ENCODE measurements around the gene PDE4B.
"Not testable (repeated sequence)": the region's sequence is repeated elsewhere in the genome, so short reads cannot be mapped to it uniquely, and the experiment has no call there.

Gene PDE4B

DNA sequence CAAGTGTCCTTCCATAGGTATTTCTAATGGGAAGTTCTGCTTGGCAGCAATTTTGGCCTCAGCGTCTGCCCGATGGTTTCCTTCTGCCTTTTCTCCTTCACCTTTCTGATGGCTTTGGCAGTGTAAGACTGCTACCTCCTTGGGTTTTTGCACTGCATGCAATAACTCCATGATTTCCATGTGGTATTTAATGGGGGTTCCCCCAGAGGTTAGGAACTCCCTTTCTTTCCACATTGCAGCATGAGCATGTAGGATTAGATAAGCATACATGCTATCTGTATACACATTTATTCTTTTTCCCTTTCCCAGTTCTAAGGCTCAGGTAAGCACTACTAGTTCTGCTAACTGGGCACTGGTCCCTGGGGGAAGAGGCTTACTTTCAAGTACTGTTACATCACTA lies 628.2 kb downstream of the PDE4B start:
- DNase-seq (ENCODE audit: low spot score) = not testable (repeated sequence)

DNA sequence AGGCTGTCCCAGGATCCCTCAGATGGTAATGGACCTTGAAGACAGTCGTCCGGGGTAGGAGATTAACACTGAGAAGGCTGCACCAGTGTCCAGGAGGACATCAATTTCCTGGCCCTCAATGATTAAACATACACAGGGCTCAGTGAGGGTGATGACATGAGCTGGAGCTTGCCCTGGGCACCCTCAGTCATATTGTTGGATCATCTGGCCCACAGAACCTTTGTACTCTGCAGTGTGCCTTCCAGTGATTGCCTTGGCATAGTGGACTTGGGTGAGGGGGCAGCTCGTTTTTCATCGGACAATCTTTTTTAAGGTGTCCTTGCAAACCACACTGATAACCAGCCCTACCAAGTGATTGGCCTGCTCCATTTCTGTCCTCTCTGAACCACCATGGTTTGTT lies 630.1 kb downstream of the PDE4B start:
- DNase-seq (ENCODE audit: low spot score) = no peak
